ENCODE data around the gene CEP152.
"Not testable (repeated sequence)": the region's sequence is repeated elsewhere in the genome, so short reads cannot be mapped to it uniquely, and the experiment has no call there.

CEP152 gene

GRCh38 chr15:48810414-48811324 is at the start of gene CEP152:
TSS of gene CEP152 (minus strand) at chr15:48811069. CDS start at chr15:48805649, 5,420 bp downstream.
- in situ Hi-C loops (cut with HindIII; ENCODE audit: low sequenced_read_pairs): no loop called here

- in situ Hi-C loops (cut with HindIII; ENCODE audit: low sequenced_read_pairs): no loop called here
Measured at GRCh38 chr15:48859426-48859825, 48.6 kb upstream of the CEP152 start.

GRCh38 chr15:48858401-48858800 is 47.5 kb upstream of the CEP152 start:
- in situ Hi-C loops (cut with HindIII; ENCODE audit: low sequenced_read_pairs): no loop called here

- in situ Hi-C loops (cut with HindIII; ENCODE audit: low sequenced_read_pairs): no loop called here
Measured at GRCh38 chr15:48856942-48857341, 46.1 kb upstream of the CEP152 start.

GRCh38 chr15:48855501-48856440 is 44.9 kb upstream of the CEP152 start:
- in situ Hi-C loops (cut with HindIII; ENCODE audit: low sequenced_read_pairs): no loop called here

- in situ Hi-C loops (cut with HindIII; ENCODE audit: low sequenced_read_pairs): not testable (repeated sequence)
Measured at GRCh38 chr15:48854434-48854833, 43.6 kb upstream of the CEP152 start.

GRCh38 chr15:48851956-48852355 is 41.1 kb upstream of the CEP152 start:
- in situ Hi-C loops (cut with HindIII; ENCODE audit: low sequenced_read_pairs): no loop called here

GRCh38 chr15:48850648-48851047 is 39.8 kb upstream of the CEP152 start:
- in situ Hi-C loops (cut with HindIII; ENCODE audit: low sequenced_read_pairs): no loop called here

- in situ Hi-C loops (cut with HindIII; ENCODE audit: low sequenced_read_pairs): no loop called here
Measured at GRCh38 chr15:48845123-48845522, 34.3 kb upstream of the CEP152 start.

GRCh38 chr15:48842501-48842900 is 31.6 kb upstream of the CEP152 start:
- in situ Hi-C loops (cut with HindIII; ENCODE audit: low sequenced_read_pairs): no loop called here

- in situ Hi-C loops (cut with HindIII; ENCODE audit: low sequenced_read_pairs): no loop called here
Measured at GRCh38 chr15:48834756-48835155, 23.9 kb upstream of the CEP152 start.

- in situ Hi-C loops (cut with HindIII; ENCODE audit: low sequenced_read_pairs): no loop called here
Measured at GRCh38 chr15:48833526-48834239, 22.8 kb upstream of the CEP152 start.

GRCh38 chr15:48832648-48833047 is 21.8 kb upstream of the CEP152 start:
- in situ Hi-C loops (cut with HindIII; ENCODE audit: low sequenced_read_pairs): no loop called here

- in situ Hi-C loops (cut with HindIII; ENCODE audit: low sequenced_read_pairs): no loop called here
Measured at GRCh38 chr15:48828906-48829305, 18.0 kb upstream of the CEP152 start.

- in situ Hi-C loops (cut with HindIII; ENCODE audit: low sequenced_read_pairs): no loop called here
Measured at GRCh38 chr15:48828471-48828870, 17.6 kb upstream of the CEP152 start.

- in situ Hi-C loops (cut with HindIII; ENCODE audit: low sequenced_read_pairs): no loop called here
Measured at GRCh38 chr15:48825075-48825474, 14.2 kb upstream of the CEP152 start.

GRCh38 chr15:48823706-48824105 is 12.8 kb upstream of the CEP152 start:
- in situ Hi-C loops (cut with HindIII; ENCODE audit: low sequenced_read_pairs): no loop called here

- in situ Hi-C loops (cut with HindIII; ENCODE audit: low sequenced_read_pairs): no loop called here
Measured at GRCh38 chr15:48823237-48823636, 12.4 kb upstream of the CEP152 start.

- in situ Hi-C loops (cut with HindIII; ENCODE audit: low sequenced_read_pairs): no loop called here
Measured at GRCh38 chr15:48814286-48814685, 3.4 kb upstream of the CEP152 start.

GRCh38 chr15:48811325-48811958 is 573 bp upstream of the CEP152 start:
- in situ Hi-C loops (cut with HindIII; ENCODE audit: low sequenced_read_pairs): no loop called here
